Ishikawa (cell line): Measurements from ENCODE around the gene KCND3.

Experiments used
- EP300 ChIP-seq: IDR thresholded peaks from 2 replicates; pipeline ENCODE4 v1.6.1; 2012; ENCODE audit warnings: borderline replicate concordance
- REST ChIP-seq: IDR thresholded peaks from 2 replicates; pipeline ENCODE4 v1.6.1; 2012; ENCODE audit warnings: low read depth, mild to moderate bottlenecking
- TAF1 ChIP-seq: IDR thresholded peaks from 2 replicates; pipeline ENCODE4 v1.6.1; 2012; ENCODE audit warnings: low read depth, mild to moderate bottlenecking
- TEAD4 ChIP-seq: IDR thresholded peaks from 2 replicates; pipeline ENCODE4 v1.6.1; 2012

GRCh38 chr1:111886741-111887140 is 102.7 kb downstream of the KCND3 start:
- TF ChIP-seq REST (no peak), TAF1 (no peak), TEAD4 (no peak), EP300 (no peak)
